Measurements from ENCODE around the gene RAD51B.
"Not testable (repeated sequence)": the region's sequence is repeated elsewhere in the genome, so short reads cannot be mapped to it uniquely, and the experiment has no call there.

Gene RAD51B

DNA sequence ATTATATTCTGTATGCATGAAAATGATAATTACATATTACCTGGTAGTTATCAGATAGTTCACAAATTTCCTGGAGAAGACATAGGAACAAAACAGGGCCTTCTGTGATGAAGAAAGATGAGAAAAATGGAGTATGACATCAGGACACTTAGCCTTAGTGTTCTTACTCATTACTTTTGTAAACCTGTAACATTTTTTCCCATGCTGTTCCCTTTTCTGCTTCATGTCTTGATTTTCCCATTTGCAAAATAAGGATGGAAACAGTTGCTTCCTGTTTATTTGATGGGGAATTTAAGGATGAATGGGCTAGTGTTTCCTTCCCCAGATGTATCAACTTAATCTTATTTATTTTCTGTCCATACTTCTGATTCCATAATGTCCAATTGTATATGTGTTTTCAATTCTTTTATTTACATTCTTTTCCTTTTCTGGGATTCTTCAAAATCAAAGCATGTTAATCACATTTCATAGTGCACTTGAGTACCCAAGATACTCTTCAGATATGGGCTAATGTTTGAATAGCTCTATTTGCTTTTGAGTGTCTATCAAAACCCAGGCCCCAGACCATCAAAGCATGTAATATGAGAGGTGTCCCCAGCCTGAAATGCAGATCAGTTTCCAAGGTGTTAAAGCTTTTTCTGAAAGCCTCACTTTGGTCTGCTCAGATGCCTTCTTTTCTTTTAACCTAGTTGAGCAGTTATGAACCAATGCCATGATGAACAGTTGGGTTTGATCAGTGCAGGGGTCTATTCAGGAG lies 260.5 kb downstream of the RAD51B start:
- DNase-seq (ENCODE audit: low spot score) = no peak

DNA sequence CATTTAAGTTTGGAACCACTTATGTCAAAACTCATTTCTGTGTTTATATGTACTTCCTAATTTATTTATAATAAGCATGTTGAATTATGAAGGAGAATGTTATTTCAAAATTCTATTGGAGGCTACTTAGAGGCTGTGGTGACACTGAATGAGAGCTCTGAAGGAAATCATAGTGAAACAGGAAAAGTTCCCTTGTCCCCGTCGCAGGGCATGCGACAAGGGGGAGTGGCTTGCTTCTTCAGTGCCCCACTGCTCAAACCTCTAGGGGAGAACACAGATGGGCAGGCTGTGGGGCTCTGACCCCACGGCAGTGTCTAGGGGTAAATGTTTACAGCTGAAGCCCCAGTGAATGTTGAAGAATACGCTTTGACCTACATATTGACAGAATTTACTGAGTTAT lies 261.9 kb downstream of the RAD51B start:
- no peak for DNase-seq (ENCODE audit: low spot score)

DNA sequence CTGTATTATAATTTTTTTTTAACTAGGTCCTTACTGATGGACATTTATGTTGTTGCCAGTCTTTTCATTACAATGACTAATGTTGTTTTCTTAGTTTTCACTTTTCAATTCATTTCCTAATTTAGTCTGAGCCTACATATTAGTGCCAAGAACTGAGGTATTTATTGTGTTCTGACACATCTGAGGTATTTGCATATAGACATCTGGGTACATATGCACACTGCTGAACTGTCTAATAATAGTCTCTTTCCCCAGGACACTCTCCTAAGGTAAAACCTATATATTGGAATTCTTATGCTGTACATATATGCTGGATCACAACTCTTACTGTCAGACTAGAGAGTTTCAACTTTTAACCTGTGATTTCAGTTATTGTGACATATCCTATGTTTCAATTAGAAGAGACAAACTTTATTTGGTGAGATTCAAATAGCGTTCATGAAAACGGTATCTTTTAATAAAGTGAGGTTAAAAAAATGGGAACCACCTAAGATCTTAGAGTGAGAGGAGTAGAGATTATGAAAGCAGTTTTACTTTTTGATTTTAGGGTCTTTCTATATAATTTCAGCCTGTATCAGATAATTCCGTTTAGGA lies 263.2 kb downstream of the RAD51B start:
- no peak for DNase-seq (ENCODE audit: low spot score)

DNA sequence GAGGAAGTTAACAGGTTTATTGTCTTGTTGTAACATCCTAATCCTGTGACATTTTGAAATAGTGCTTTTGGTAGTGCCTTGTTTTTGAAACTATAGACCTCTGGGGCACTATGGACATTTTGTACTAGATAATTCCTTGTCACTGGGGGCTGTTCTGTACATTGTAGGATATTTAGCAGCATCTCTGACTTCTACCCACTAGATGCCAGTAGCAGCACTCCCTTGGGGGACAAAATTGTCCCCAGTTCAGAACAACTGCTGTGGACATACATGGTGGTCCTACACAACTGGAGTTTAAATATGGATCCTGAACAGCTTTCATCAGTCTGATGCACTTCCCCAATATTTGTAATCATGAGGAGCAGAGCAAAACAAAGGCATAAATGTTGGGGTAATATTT lies 264.7 kb downstream of the RAD51B start:
- no peak for DNase-seq (ENCODE audit: low spot score)

DNA sequence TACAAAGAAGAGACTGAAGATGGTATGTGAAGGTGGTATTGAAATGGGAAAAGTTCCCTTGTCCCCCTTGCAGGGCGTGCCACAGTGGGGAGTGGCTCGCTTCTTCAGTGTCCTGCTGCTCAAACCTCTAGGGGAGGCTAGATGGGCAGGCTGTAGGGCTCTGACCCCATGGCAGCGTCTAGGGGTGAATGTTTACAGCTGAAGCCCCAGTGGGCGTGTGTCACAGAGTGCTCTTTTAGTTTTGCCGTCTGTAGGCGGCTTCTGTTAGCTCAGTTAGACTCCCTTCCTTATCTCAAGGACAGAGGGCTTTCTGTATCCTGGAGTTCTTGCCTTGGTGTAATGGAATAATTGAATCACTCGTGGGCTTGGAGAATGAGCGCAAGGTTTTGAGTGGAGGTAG lies 266.2 kb downstream of the RAD51B start:
- DNase-seq (ENCODE audit: low spot score) = no peak

DNA sequence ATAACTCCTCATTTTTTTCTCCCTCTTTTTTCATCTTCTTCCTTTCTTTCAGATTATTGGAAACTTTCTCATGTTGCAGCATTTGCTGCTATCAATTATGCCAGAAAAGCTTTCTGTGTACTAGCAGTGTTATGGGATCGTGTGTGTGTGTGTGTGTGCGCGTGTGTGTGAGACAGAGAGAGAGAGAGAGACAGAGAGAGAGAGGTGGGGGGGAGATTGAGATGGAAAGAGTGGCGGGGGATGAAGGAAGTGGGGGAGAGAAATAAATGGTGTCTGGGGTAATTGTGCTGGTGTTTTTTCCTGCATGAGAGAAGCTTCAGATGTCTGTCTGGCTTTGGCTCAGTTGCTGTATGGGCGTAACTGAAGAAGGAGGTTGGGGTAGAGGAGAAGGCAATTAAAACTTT lies 268.9 kb downstream of the RAD51B start:
- no peak for DNase-seq (ENCODE audit: low spot score)

DNA sequence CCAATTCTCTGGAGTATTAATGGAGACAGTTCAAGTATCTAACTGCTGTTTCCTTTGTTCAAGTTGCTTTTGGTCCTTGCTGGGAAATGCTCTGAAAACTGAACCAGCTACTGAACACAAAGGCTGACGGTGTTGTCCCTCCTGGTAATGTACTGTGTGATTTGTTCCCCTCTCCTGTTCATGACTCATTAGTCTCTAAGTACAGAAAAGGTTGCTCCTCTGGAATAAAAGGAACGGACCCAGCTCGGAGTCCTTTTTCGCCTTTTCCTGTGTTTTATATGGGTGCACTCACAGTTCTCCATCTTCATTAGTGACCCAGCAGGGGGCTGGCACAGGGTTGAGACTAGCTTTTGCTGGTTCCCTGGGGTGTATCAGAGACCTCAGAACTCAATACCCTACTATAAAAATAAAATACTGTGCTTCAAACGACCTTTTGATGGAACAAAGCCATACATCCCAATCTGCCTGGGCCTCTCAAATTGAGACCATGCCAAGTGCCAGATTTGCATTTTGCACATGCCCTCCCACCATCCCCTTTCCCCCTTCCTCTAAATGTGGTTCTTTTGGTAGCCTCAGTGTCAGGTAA lies 269.7 kb downstream of the RAD51B start:
- DNase-seq (ENCODE audit: low spot score) = no peak

DNA sequence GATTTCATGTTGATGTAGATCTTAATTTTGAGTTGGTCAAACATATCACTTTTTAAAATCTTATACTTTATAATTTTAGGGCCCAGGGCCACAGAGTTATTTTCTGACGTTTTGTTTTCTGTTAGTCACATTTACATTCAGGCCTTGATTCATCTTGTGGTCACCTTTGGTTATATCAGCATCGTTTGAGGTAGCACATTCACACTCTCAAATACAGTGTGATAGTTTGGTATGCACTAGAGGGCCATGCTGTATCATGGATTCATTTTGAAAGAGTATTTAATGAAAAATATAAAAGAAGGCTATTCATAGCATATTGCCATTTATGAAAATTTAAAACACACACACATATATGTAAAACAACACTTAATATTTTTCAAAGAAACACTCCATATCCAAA lies 274.6 kb downstream of the RAD51B start:
- no peak for DNase-seq (ENCODE audit: low spot score)

DNA sequence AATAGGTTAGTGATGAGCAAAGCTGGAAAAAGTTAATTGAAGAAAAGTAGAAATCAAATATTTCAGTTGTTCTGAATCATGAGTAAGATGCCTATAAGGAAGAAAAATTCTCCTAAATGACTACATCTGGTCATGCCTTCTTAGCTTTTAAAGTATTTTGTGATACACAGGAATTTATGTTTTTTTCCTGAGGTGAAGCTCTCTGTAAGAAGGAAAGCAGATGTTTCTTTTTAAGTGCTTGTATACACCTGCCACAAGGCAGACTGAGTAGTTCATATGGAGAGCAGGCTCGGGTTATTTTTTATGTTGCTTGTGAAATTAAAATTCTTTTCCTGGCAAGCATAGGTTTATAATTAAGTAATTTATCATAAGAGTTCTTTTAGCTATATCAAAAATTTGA lies 275.2 kb downstream of the RAD51B start:
- no peak for DNase-seq (ENCODE audit: low spot score)

DNA sequence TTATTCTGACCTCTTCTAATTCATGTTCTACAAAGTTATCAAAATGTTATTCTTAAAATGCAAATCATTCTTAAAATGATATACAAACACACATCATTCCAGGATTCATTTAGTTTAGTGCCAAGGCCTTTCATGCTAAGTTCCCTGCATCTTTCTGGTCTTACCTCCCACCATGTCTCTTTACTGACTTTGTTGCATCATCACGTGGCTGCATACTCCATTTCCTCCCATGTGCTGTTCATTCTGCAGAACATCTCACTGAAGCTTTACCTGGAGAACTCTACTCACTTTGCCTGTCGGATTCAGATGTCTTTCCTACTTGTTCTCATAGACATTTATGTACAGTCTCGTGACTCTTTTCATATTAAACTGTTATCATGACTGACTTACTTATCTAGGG lies 278.1 kb downstream of the RAD51B start:
- no peak for DNase-seq (ENCODE audit: low spot score)

DNA sequence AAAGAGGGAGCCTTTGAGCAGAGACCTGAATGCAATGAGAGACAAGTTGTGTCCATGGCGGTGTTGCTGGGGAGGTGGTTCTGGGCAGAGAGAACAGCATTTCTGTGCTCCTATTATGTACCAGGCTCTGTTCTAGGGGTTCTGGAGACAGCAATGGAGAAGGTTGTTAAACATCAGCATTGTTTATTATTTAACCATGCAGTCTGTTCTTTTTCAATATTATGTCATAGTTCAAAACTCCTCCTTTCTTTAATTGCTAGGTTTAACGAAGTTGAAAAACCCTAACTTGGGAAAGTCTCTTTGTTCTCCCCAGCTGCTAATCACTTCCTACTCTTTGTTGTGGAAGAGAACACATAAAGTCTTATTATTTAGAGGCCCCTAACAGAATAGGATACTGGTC lies 279.3 kb downstream of the RAD51B start:
- no peak for DNase-seq (ENCODE audit: low spot score)

DNA sequence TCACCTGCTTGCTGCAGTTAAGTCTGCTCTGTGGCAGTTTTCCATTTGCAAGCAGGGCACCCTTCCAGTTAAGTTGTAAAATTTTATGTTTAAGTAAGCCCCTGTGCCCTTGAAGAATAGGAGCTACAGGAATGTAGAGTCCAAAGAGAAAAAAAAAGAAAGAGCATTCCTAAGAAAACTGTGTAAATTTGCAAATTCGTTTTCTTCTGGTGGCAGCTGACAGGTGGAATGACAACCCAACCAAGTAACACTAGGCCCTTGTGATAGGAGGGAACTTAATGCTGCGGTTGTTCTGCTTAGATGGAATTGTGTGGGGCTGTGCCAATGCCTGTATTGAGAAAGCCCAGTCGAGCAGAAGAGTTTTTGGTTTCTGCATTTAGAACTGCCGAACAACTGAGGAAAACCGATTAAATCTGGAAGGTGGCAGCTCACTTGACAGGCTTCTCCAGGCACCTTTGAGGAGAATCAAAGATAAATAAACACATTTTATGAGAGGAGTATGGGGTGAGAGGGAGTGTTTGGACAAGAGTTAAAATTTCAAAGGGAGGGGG lies 280.0 kb downstream of the RAD51B start:
- peak; percentile 64 for DNase-seq (ENCODE audit: low spot score)

DNA sequence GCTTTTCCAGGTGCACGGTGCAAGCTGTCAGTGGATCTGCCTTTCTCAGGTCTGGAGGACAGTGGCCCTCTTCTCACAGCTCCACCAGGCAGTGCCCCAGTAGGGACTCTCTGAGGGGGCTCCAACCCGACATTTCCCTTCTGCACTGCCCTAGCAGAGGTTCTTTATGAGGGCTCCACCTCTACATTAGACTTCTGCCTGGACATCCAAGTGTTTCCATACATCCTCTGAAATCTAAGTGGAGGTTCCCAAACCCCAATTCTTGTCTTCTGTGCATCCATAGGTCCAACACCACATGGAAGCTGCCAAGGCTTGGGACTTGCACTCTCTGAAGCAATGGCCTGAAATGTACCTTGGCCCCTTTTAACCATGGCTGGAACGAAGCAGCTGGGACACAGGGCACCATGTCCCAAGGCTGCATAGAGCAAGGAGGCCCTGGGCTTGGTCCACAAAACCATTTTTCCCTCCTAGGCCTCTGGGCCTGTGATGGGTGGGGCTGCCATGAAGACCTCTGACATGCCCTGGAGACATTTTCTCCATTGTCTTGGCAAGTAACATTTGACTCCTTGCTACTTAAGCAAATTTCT lies 282.2 kb downstream of the RAD51B start:
- DNase-seq (ENCODE audit: low spot score) = not testable (repeated sequence)

DNA sequence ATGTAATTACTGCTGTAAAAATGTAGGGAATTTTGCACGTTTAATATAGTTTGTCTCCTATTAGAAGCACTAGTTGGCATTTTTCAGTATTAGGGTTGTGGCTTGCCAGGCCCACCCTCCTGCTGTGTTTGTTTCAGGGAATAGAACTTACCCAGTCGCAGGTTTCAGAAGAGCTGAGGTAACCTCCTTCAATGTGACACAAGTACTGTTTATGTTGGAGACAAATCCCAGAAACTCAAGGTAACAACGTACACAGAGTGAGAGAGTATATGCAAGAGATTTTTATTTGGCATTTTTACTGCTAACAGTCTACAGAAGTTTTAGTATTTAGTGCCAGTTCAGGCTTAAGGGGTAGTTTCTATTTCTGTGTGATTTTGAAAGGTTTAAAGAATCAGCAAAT lies 284.3 kb downstream of the RAD51B start:
- no peak for DNase-seq (ENCODE audit: low spot score)

DNA sequence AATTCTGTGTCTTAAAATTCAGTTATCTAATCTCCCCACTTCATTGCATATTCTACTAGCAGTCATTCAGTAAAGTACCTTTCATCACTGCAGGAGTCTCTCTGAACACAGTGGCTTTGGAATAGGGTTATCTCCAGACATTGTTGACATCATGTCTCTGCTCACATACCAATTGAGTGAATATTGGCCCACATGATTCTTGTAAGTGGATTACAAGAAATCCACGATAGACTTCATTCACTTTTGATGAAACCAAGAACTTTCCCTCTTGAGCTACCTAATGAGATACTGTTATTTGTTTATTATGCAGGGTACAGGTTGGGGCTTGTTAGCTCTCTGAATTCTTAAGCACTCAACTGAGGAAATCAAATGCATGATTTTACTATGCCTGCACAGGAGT lies 284.9 kb downstream of the RAD51B start:
- DNase-seq (ENCODE audit: low spot score) = no peak

DNA sequence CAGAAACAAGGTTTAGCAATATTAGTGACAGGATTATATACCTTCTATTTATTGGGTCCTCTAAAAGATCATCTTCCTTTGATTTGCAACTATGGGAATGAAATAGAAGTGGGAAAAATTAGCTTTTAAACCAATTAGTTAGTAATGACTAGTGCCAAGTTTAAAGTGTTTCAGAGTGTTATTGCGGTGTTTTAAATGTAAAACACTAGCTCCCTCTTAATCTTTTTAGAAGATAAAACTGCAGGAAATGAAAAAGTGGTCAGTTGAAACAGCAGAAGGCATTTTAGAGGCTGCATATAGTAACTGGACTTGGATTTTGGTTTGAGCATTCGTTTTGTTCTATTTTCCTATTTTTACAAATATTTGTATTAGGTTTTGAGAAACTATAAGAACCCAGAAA lies 286.2 kb downstream of the RAD51B start:
- DNase-seq (ENCODE audit: low spot score) = no peak

DNA sequence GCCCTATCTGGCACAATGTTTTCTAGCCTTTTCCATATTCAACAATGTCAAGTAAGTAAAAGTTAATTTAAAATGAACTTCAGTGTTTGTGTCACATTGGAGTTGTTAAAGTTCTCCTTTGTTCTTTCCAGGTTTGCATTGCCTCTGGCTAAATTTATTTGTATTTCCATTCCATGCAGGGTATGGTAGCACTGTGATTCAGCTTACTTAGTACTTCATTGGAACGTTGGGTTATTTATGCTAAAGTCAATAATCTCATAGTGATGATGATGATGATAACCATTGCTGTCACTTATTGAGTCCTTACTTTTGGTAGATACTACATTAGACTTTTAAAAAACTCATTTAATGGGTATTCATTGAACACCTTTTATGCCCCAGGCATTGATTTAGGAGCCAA lies 286.9 kb downstream of the RAD51B start:
- DNase-seq (ENCODE audit: low spot score) = no peak

DNA sequence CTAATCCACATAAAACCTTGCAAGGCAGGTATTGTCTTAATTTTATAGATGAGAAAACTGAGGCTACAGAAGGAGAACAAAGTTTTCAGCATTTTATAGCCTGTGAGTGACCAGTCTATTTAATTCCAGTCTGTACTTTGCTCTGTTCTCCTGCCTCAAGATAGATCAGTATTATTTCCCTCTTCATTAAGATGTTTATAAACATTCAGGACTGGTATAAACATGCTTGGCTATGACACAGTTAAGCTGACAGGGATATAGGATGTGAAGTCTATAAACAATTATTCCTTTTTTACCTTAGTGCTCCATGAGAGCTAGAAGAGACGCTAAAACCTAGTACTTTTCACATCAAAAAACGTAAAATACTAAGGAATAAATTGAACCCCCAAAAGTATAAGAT lies 287.3 kb downstream of the RAD51B start:
- DNase-seq (ENCODE audit: low spot score) = no peak

DNA sequence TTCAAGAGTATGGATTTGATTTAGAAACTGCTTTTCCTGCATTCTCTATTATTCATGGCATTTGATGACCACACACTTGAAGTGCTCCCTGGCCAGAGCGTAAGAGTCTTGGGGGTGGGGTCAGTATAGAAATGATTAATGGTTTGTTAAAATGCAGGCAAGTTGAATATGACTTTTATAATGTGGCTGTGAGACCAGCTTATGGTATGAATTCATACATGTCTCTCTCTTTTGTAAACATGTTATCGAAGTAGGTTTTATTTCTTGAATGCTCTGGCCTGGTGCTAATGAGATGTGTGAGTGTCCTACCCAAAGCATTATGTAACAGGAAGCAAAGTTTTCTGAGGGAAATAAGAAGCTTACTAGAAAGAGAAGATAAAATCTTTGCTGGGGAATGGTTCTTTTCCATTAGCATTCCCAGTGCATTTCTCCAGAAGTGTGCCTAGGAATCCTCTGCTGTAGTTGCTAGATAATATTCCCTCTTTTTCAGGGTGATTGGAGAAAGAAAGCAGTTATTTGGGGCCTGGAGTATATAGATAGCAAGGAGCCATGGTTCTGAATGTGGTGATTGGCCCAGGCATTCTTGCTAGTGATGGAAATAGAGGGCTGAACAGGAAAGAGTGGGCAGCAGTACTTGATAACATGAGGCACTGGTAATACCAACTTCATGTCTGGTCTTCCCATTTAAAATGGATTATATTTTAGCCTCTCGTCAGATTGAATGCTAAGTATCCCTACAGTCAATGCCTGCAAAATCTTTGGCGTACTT lies 289.7 kb downstream of the RAD51B start:
- DNase-seq (ENCODE audit: low spot score) = no peak

DNA sequence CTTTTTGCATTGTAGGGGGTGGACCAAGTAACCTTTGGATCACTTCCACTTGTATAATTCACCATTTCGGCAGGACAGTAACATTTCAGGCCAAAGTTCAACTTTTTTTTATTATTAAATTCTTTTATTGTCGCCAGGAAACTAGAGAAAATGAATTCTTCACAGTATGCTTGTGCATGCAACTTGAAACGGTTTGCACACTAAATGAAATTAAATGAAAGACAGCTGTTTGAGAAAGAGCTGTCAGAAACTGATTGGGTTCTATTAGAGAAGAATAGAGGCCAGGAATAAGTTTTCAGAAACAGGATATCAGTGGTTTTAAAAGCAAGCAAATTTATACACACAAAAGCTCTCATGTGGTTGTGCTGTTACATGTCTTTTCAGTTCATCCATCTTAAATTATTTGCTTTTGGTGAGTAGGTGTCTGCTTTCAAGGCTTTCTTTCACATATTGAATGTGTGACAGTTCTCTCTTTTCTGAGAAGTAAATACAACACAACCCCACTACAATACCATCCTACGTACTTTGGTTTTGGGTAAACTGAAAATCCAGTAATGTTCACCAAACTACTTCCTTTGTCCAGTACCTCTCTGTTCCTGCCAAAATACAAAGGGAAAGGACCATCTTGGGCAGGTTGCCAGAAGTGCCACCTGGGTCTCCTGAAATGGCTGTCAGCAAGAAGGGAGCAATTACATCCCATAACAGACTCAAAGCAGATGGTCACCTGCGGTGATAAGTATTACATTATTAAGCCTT lies 291.7 kb downstream of the RAD51B start:
- DNase-seq (ENCODE audit: low spot score) = no peak

DNA sequence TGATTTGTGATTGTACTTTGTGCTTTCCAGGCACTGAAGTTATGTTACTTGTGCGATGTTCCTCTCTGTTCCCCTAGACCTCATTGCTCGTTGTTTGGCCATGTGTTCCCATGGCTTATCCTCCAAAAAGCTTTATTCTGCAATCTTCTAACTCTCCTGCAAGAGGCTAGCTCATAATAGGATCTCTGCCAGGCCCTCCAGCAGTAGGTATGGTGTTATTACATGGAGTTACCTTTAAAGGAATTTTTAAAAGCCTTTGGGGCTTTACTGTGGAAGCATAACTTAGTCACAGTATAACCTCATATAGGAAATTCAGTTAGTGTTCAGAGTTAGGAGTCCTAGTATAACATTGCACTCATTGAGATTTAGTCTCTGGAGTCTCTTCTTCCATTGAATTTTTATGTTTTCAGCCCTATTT lies 292.3 kb downstream of the RAD51B start:
- no peak for DNase-seq (ENCODE audit: low spot score)

Measured in globus pallidus (tissue), 1 donor.